K562 (cell line): ENCODE measurements around the gene DEFB113. TPM values are rescaled to one million over a fixed set of nuclear protein-coding genes. Genes with fewer than 3 reads are reported as not detected.

Source experiments
- ATAC-seq: fragments of 200-7000 bp; cut with Tn5 transposase; 3 replicates; pipeline ENCODE4 v1.9.1; 2020; ENCODE audit warnings: moderate library complexity
- BruUV-seq: library from RNA; stranded (reverse); fragments of 400-500 nt; replicated peaks from 2 replicates; lab custom pipeline; 2021; lab: Mats Ljungman, UMichigan
- CTCF ChIA-PET: fragments of 300-600 bp; formaldehyde crosslinking; extraction: SDS; loops from one replicate; lab custom pipeline; 2021; ENCODE audit warnings: low intra/inter-chr PET ratio; lab: Yijun Ruan, JAX
- POLR2A ChIA-PET: fragments of 300-600, 350-650 bp; sonication (Branson Sonifier 250); formaldehyde crosslinking; extraction: SDS; loops from one replicate; lab custom pipeline; 2021; ENCODE audit warnings: antibody characterized with exemption, inconsistent platforms; lab: Yijun Ruan, JAX
- DNase-seq, 4 experiments: peaks; one replicate each; pipeline versions ENCODE4 v3.0.0 to v3.0.0-alpha.2; 2011 to 2018; ENCODE audit warnings: low spot score in 3 of 4, mixed read lengths in 3 of 4; ENCODE audit errors: extremely low read depth in 1 of 4
- FAIRE-seq: peaks from 2 replicates; lab custom pipeline; 2011; peaks lifted over from hg19 to GRCh38; lab: Jason Lieb, UNC
- H2AFZ ChIP-seq: 2 replicates; pipeline ENCODE4 v1.6.0; 2011; ENCODE audit warnings: low read depth, low read length, control low read depth, inconsistent platforms
- H3K27ac ChIP-seq: fragments of 200-600 bp; 3 replicates; pipeline ENCODE4 v1.8.0; 2011; ENCODE audit warnings: low read depth, mild to moderate bottlenecking, control low read depth, inconsistent platforms, low read length, moderate library complexity, mixed read lengths; ENCODE audit errors: extremely low read depth
- H3K27me3 ChIP-seq, 2 experiments: fragments of 300-600 bp in 1 of 2; 2 replicates in 1 of 2; 3 replicates in 1 of 2; pipeline versions ENCODE4 v1.6.0 to v1.8.0; 2011; ENCODE audit warnings: inconsistent platforms in 2 of 2, low read length in 2 of 2, mild to moderate bottlenecking in 1 of 2, mixed read lengths in 1 of 2, moderate library complexity in 1 of 2; ENCODE audit not compliant: control insufficient read depth in 2 of 2, insufficient read depth in 2 of 2
- H3K36me3 ChIP-seq: fragments of 300-600 bp; 3 replicates; pipeline ENCODE4 v1.8.0; 2011; ENCODE audit warnings: mild to moderate bottlenecking, low read length, inconsistent platforms; ENCODE audit not compliant: control insufficient read depth, insufficient read depth
- H3K4me1 ChIP-seq, 2 experiments: fragments of 200-600 bp in 1 of 2; replicated peaks in 1 of 2; 2 replicates in 1 of 2; 3 replicates in 1 of 2; pipeline versions ENCODE4 v1.5.1 to v1.8.0; 2011; ENCODE audit warnings: inconsistent platforms in 2 of 2, low read length in 2 of 2, mild to moderate bottlenecking in 1 of 2, mixed read lengths in 1 of 2, moderate library complexity in 1 of 2; ENCODE audit not compliant: control insufficient read depth in 2 of 2, insufficient read depth in 2 of 2
- H3K4me2 ChIP-seq: 2 replicates; pipeline ENCODE4 v1.6.1; 2011; ENCODE audit warnings: low read length, control low read depth, inconsistent platforms, mixed read lengths; ENCODE audit not compliant: insufficient read depth
- H3K4me3 ChIP-seq: fragments of 200-600 bp; sonication (generic), shearing (Covaris generic); 2 replicates; pipeline ENCODE4 v1.5.1; 2016; ENCODE audit warnings: control low read depth, inconsistent platforms
- H3K79me2 ChIP-seq: fragments of 200-600 bp; 3 replicates; pipeline ENCODE4 v1.8.0; 2011; ENCODE audit warnings: low read length, inconsistent platforms; ENCODE audit not compliant: control insufficient read depth, insufficient read depth
- H3K9ac ChIP-seq, 2 experiments: 2 replicates each; pipeline versions ENCODE4 v1.6.0 to v1.6.1; 2011; ENCODE audit warnings: low read depth in 2 of 2, low read length in 2 of 2, control low read depth in 1 of 2, inconsistent platforms in 1 of 2, mild to moderate bottlenecking in 1 of 2, mixed read lengths in 1 of 2; ENCODE audit not compliant: insufficient read depth in 1 of 2
- H3K9me1 ChIP-seq: one replicate; pipeline ENCODE4 v1.6.0; 2011; ENCODE audit warnings: inconsistent platforms, mild to moderate bottlenecking, low read length, moderate library complexity; ENCODE audit not compliant: control insufficient read depth, insufficient read depth
- H3K9me3 ChIP-seq: replicated peaks from 2 replicates; pipeline ENCODE4 v1.5.1; 2011; ENCODE audit warnings: low read depth, low read length, inconsistent platforms; ENCODE audit not compliant: control insufficient read depth, insufficient read depth
- H4K20me1 ChIP-seq: replicated peaks from 2 replicates; pipeline ENCODE4 v1.6.1; 2011; ENCODE audit warnings: low read length, inconsistent platforms, mixed read lengths; ENCODE audit not compliant: control insufficient read depth, insufficient read depth
- ARNT ChIP-seq, 2 experiments: fragments of 450-650 bp; IDR thresholded peaks; 2 replicates each; pipeline ENCODE4 v1.6.1; 2016; ENCODE audit warnings: mild to moderate bottlenecking in 1 of 2
- ATF1 ChIP-seq, 2 experiments: fragments of 450-650 bp in 1 of 2; IDR thresholded peaks; 2 replicates each; pipeline ENCODE4 v1.6.1; 2016; ENCODE audit warnings: missing compliant biosample characterization in 1 of 2, missing genetic modification characterization in 1 of 2
- BRD9 ChIP-seq: fragments of 450-650 bp; IDR thresholded peaks from 2 replicates; pipeline ENCODE4 v1.6.1; 2018; ENCODE audit warnings: low read depth; ENCODE audit not compliant: partially characterized antibody
- CEBPB ChIP-seq: fragments of 450-650 bp; IDR thresholded peaks from 2 replicates; pipeline ENCODE4 v1.6.1; 2016; ENCODE audit warnings: missing genetic modification characterization, missing compliant biosample characterization
- CEBPG ChIP-seq, 3 experiments: fragments of 200-800 bp in 1 of 3; sonication (Bioruptor generic) in 1 of 3; sonication (generic) in 1 of 3; formaldehyde crosslinking in 1 of 3; IDR thresholded peaks in 2 of 3; conservative IDR thresholded peaks in 1 of 3; 2 replicates each; pipeline versions ENCODE4 v1.6.1 to v1.8.0; 2016 to 2022; ENCODE audit warnings: missing compliant biosample characterization in 2 of 3, missing genetic modification characterization in 2 of 3, mild to moderate bottlenecking in 1 of 3, missing genetic modification reagents in 1 of 3
- CREB1 ChIP-seq, 2 experiments: sonication (generic) in 1 of 2; formaldehyde crosslinking in 1 of 2; IDR thresholded peaks; 2 replicates each; pipeline versions ENCODE4 v1.6.1 to v1.8.0; 2012 to 2022; ENCODE audit warnings: inconsistent platforms in 1 of 2, mild to moderate bottlenecking in 1 of 2, missing genetic modification reagents in 1 of 2, moderate library complexity in 1 of 2
- FOXK2 ChIP-seq, 2 experiments: fragments of 450-650 bp; IDR thresholded peaks in 1 of 2; conservative IDR thresholded peaks in 1 of 2; 2 replicates each; pipeline ENCODE4 v1.6.1; 2016; ENCODE audit warnings: low read depth in 2 of 2, mild to moderate bottlenecking in 1 of 2
- GTF2E2 ChIP-seq: fragments of 200-800 bp; sonication (Bioruptor generic); IDR thresholded peaks from 2 replicates; pipeline ENCODE4 v1.6.1; 2016; ENCODE audit warnings: missing genetic modification characterization, missing compliant biosample characterization
- HCFC1 ChIP-seq: IDR thresholded peaks from 2 replicates; pipeline ENCODE4 v1.6.1; 2012; ENCODE audit warnings: low read depth, low read length, improper control_type of control experiment
- MECOM ChIP-seq: fragments of 250-450 bp; sonication (Bioruptor Pico); IDR thresholded peaks from 2 replicates; pipeline ENCODE4 v1.8.0; 2022; ENCODE audit warnings: inconsistent platforms
- POLR2H ChIP-seq: IDR thresholded peaks from 2 replicates; pipeline ENCODE4 v1.6.1; 2016; ENCODE audit warnings: missing genetic modification characterization, low read depth, mild to moderate bottlenecking, control low read depth, missing compliant biosample characterization, moderate library complexity
- SMARCA4 ChIP-seq: fragments of 450-650 bp; IDR thresholded peaks from 2 replicates; pipeline ENCODE4 v1.6.1; 2016
- TAL1 ChIP-seq: fragments of 450-650 bp; IDR thresholded peaks from 2 replicates; pipeline ENCODE4 v1.6.1; 2016; ENCODE audit warnings: mild to moderate bottlenecking
- ZNF140 ChIP-seq: fragments of 250-450 bp; sonication (Bioruptor Pico); IDR thresholded peaks from 2 replicates; pipeline ENCODE4 v1.8.0; 2021; ENCODE audit warnings: moderate library complexity, mild to moderate bottlenecking, inconsistent platforms
- ZNF584 ChIP-seq: fragments of 200-800 bp; sonication (Bioruptor generic); IDR thresholded peaks from 2 replicates; pipeline ENCODE4 v1.6.1; 2016; ENCODE audit warnings: low read depth, mild to moderate bottlenecking, missing genetic modification characterization, missing compliant biosample characterization
- ZNF644 ChIP-seq: fragments of 200-800 bp; sonication (Bioruptor generic); IDR thresholded peaks from 2 replicates; pipeline ENCODE4 v1.6.1; 2016; ENCODE audit warnings: low read depth, missing genetic modification characterization, missing compliant biosample characterization
- ZNF668 ChIP-seq: fragments of 250-450 bp; sonication (Bioruptor Pico); IDR thresholded peaks from 2 replicates; pipeline ENCODE4 v1.8.0; 2022; ENCODE audit warnings: mild to moderate bottlenecking, inconsistent platforms
- ZNF778 ChIP-seq: fragments of 450-650 bp; formaldehyde crosslinking; IDR thresholded peaks from 2 replicates; pipeline ENCODE4 v1.4.0; 2020; ENCODE audit warnings: mild to moderate bottlenecking, moderate library complexity
- WGBS: fragments of 100-300 bp; shearing (Covaris generic); methylation state at CpG from one replicate; pipeline ENCODE4 v1.1.6; 2016; ENCODE audit warnings: low coverage, mixed read lengths; ENCODE audit not compliant: insufficient coverage; ENCODE audit errors: missing lambda C conversion rate; 5-methylcytosine and 5-hydroxymethylcytosine counted together
- in situ Hi-C: fragments of 300-500 bp; cut with MboI; formaldehyde crosslinking; loops from 4 replicates; pipeline ENCODE4 v1.15.0; 2018; ENCODE audit warnings: inconsistent platforms, mixed read lengths
- intact Hi-C: fragments of 100-400 bp; cut with micrococcal nuclease; formaldehyde crosslinking; loops from 2 replicates; pipeline ENCODE4 v1.14.2; 2022
- polyA plus RNA-seq, 8 experiments: library from polyadenylated mRNA; depleted of rRNA in 4 of 8; stranded (reverse) in 5 of 8; unstranded in 3 of 8; fragments of >200 nt; fragmentation: Nextera tagmentation in 2 of 8; fragmentation: Illumina TruSeq in 1 of 8; extraction: Ambion mirVana in 2 of 8; extraction: Trizol in 1 of 8; gene quantifications; 2 replicates each; pipeline versions ENCODE4 v1.2.1 to v1.2.3, GENCODE V29; 2011 to 2014; ENCODE audit warnings: inconsistent platforms in 1 of 8, missing spikeins in 1 of 8
- total RNA-seq, 7 experiments: library from RNA; depleted of rRNA in 6 of 7; stranded (reverse); fragments of >200 nt in 6 of 7; fragmentation: Illumina TruSeq in 2 of 7; extraction: Trizol in 2 of 7; gene quantifications; 2 replicates each; pipeline versions ENCODE4 v1.2.1 to v1.2.3, GENCODE V29; 2011 to 2021; ENCODE audit warnings: low replicate concordance in 1 of 7

Gene DEFB113
- total and polyA plus RNA-seq, 9 of the 15 experiments (the other 6 are each of a cell fraction or from before 2014, with no cell fraction given): not detected

DNA sequence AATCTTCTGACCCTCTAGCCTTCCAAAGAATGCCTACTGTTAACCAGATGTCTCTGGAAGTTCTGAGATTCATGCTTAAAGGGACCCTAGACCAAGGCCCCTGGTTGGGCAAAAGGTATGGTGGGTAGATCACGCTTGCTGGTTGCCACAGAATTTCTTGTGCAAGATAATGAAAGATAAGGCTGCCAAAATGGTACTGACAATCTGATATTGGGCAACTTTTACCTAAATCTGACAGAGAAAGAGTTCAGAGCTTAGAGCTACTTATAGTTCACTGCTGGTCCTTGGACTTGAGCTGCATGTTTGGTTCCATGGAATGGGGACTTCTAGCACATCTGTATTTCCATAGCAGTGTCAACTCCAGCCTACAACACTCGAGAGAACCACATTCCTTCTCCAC, 17.5 kb downstream of the DEFB113 start:
- no peak; the same call in 2 of the 3 replicates for ATAC-seq

DNA sequence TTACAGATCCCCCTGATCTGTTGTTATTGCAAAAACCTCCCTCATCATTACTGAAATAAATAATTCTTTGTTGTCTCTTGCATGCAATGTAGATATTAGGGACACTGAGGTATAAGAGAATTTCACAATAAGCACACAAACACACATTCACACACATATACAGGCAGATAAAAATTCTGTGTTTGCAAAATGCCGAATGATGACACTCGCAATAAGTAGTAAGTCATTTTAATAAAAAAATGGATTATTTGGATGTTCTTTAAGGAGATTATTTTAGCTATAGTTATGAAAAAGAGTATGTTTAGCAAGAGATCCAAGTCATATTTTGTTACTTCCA, 19.0 kb downstream of the DEFB113 start:
- Histone ChIP-seq H3K4me3 (peak overlapping the region; percentile 43; the same call in 1 of the 2 replicates), H3K27me3 (no peaks in the 10 kb centered on the region), H3K9ac (peak overlapping the region in 1 of 2 experiments; percentile 76; a peak in 2 of 4 replicates), H3K4me2 (peak overlapping the region; percentile 68), H3K27ac (peak overlapping the region; percentile 76), H3K4me1 (no peaks in the 10 kb centered on the region), H3K36me3 (no peaks in the 10 kb centered on the region), H3K9me1 (no peaks in the 10 kb centered on the region), H4K20me1 (no peaks in the 10 kb centered on the region), H3K79me2 (peaks cover 13% of the 10 kb centered on the region), H2AFZ (peak overlapping the region; percentile 96), H3K9me3 (no peaks in the 10 kb centered on the region)
- WGBS: 0% methylated on average over 2 of the region's 2 CpGs
- POLR2A ChIA-PET: interaction anchor here (0.5 to 2.7 kb wide), 8 partner anchors 10 to 314 kb away, joined by 3 to 13 read pairs (median 6); partner anchors contain the start of gene RHAG
- in situ Hi-C loops (no loop called here), intact Hi-C loops (no loop called here)
- DNase-seq: no peak
- FAIRE-seq: no peak
- CTCF ChIA-PET: no interaction called here
- BruUV-seq: no TSS peak
- peak; percentile 6; the same call in 1 of the 3 replicates for ATAC-seq
- TF ChIP-seq FOXK2 (conservative IDR thresholded peaks at IDR 0.05 in 1 of 2, IDR thresholded peaks at IDR 0.05 in 1 of 2; ENCODE audit: low read depth in 2 of 2) (peak in 1 of 2 experiments; percentile 22; a peak in 1 of 4 replicates), ARNT (IDR thresholded peaks at IDR 0.05) (peak in 1 of 2 experiments; percentile 27; a peak in 1 of 4 replicates), HCFC1 (no peak), MECOM (CRISPR knock-in tag) (peak; percentile 45; the same call in 1 of the 2 replicates), ZNF584 (CRISPR knock-in tag) (0 out of 2 replicates have a peak, but pooled peaks have one; percentile 34), ZNF644 (tag) (no peak), CEBPB (peak; percentile 96), TAL1 (no peak), POLR2H (tag) (0 out of 2 replicates have a peak, but pooled peaks have one; percentile 47), CREB1 (IDR thresholded peaks at IDR 0.05) (no peak), CREB1 (CRISPR knock-in tag; IDR thresholded peaks at IDR 0.05) (no peak), BRD9 (peak; percentile 26), ATF1 (CRISPR knock-in tag; IDR thresholded peaks at IDR 0.05) (no peak), ATF1 (tag; IDR thresholded peaks at IDR 0.05) (0 out of 2 replicates have a peak, but pooled peaks have one; percentile 6), ZNF140 (CRISPR knock-in tag) (no peak), ZNF668 (CRISPR knock-in tag) (peak; percentile 32; the same call in 1 of the 2 replicates), SMARCA4 (0 out of 2 replicates have a peak, but pooled peaks have one; percentile 27), GTF2E2 (tag) (0 out of 2 replicates have a peak, but pooled peaks have one; percentile 19)

More for the DNA sequence above, 17.5 kb downstream of the DEFB113 start:
- TF ChIP-seq CEBPB (peak; percentile 59; the same call in 1 of the 2 replicates), ZNF778 (CRISPR knock-in tag) (no peak), CEBPG (CRISPR knock-in tag; IDR thresholded peaks at IDR 0.05) (no peak), CEBPG (tag; conservative IDR thresholded peaks at IDR 0.05 in 1 of 2, IDR thresholded peaks at IDR 0.05 in 1 of 2) (peak; percentile 37 to 80; a peak in 3 of 4 replicates)
- FAIRE-seq (no peak), DNase-seq (no peak)
- Histone ChIP-seq H3K36me3 (no peaks in the 10 kb centered on the region), H3K79me2 (peaks cover 13% of the 10 kb centered on the region), H3K4me3 (no peak overlapping the region), H3K4me2 (no peak overlapping the region), H4K20me1 (no peaks in the 10 kb centered on the region), H3K27me3 (no peaks in the 10 kb centered on the region), H3K9ac (no peak overlapping the region), H2AFZ (peak overlapping the region; percentile 46), H3K9me3 (no peaks in the 10 kb centered on the region), H3K4me1 (no peaks in the 10 kb centered on the region), H3K27ac (no peak overlapping the region), H3K9me1 (no peaks in the 10 kb centered on the region)
- 25% methylated on average over 2 of the region's 2 CpGs for WGBS
- CTCF ChIA-PET: no interaction called here
- in situ Hi-C loops (no loop called here), intact Hi-C loops (no loop called here)
- POLR2A ChIA-PET: no interaction called here
- BruUV-seq: no TSS peak
